Measurements from ENCODE around the gene LBX1. TPM values are rescaled to one million over a fixed set of nuclear protein-coding genes. Genes with fewer than 3 reads are reported as not detected.

LBX1 gene
- polyA plus RNA-seq, 4 donors, result 0.03 to 0.06 TPM; not detected in 2

DNA sequence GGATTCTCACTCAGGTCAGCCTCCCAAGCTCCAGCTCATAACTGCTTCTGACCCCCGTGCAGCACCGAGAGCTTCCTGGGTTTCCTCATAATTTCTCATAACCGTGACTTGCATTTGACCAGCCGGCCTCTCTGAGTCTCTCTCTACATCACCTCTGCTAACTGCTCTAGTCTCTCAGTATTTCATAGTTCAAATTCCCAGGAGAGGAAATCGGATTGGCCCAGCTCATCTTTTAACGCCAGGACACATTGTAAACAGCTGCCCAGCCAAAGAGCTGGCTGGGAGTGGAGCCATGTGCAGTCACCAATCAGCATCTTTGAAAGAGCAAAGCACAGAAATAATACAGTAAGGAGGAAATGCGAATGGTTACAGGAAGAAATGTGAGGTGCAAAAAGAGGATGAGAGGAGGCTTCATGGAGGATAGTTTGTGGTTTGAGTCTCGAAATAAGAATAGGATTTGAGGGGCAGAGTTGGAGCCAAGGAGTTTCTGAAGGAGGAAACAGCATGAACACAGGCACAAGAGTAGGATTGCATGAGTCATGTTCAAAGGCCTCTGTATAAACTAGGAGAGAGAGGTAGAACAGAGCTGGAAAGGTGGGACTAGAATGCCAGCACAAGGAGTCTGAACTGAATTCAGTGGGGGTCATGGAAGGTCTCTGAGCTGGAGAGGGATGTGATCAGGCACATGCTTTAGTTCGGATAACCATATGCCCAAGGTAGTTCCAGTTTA lies 15.2 kb upstream of the LBX1 start:
- no peak for DNase-seq (ENCODE audit: low read depth in 4 of 4, low spot score in 2 of 4)

DNA sequence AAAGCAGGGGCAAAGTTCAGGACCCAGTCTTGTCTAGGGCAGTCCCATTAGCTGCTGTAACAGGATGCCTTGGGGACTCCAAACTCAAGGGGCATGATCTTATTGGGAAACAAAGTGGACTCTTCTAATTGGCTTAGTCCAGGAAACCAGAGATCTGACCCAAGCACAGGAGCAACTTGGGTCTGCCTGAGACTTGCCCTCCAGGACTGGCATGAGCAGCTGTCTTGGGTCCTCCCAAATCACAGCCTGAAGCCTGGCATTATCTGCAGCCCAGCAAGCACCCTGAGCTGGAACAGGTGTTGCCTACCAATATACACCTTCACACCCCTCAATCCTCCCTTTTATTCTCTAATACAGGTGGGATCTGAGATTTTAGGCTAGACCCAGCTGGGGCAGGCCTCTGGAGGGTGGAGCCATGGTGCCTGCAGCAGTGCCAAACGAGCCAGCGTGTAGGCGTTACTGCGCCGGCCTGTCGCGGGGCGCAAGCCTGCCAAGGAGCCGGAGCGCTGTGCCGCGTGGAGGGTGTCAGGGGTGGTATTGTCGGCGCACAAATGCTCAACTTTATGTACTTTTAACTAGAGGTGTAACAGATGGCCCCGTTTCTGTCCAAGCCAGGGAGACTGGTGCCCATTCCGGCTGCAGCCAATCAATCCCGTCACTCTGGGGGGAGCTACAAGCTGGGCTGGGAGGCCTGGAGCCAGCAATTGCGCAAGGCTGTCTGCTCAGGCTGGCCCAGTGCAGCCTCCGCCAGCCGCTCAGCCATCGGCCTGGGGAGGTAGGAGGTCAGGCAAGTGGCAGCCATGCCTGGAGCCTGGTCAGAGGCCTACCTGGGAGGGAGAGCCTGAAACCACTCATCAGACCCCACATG lies 12.8 kb upstream of the LBX1 start:
- no peak for DNase-seq (ENCODE audit: low read depth in 4 of 4, low spot score in 2 of 4)

DNA sequence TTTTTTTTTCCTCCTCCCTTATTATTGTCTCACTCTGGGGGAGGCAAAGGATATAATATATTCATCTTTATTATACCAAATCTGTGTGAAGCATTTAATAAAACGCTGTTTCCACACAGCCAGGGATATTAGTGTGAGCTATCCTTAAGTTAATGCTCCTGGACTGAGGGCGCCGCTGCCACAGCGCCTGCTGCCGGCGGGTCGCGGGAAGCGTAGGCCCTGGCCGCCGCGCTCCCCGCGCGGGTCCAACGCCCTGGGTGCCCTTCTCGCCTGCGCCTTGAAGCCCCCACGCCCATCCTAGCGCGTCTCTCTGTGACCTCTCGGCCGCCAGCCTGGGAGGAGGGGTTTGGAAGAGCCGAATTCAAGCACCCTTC lies 9.5 kb upstream of the LBX1 start:
- no peak for DNase-seq (ENCODE audit: low read depth in 4 of 4, low spot score in 2 of 4)

DNA sequence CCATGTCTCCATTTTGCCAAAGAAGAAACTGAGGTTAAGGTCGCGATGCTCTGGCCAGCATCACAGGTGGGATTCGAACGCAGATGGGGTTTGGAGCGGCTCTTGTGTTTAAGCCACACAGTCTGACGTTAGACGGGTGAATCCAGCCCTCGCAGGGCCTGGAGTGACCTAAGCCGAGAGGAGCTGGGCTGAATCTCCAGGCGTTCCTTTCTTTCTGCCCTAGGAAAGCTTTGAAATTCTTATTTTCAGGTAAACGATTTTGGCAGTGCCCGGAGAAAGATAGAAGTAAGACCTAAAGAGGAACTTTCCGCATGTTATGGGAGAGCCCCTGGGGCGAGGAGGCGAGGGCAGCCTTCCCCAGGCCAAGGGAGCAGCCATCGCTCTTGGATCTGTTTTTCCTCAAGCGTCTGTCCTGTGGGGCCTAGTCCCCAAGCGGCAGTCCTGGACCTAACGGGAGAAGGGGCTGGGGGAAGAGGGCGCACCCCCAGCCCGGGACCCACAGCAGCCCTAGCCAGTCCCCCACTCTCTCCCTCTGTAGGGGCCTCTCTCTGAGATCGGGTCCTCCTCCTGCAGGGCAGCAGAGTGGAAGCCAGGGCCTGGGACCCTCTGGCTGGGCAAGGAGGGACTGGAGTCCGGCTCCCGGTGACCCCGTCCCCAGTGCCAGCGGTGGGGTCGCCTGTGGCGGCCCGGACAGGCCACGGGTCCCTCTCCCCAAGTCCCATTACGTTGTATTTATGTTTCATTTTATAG lies 8.9 kb upstream of the LBX1 start:
- no peak for DNase-seq (ENCODE audit: low read depth in 4 of 4, low spot score in 2 of 4)

DNA sequence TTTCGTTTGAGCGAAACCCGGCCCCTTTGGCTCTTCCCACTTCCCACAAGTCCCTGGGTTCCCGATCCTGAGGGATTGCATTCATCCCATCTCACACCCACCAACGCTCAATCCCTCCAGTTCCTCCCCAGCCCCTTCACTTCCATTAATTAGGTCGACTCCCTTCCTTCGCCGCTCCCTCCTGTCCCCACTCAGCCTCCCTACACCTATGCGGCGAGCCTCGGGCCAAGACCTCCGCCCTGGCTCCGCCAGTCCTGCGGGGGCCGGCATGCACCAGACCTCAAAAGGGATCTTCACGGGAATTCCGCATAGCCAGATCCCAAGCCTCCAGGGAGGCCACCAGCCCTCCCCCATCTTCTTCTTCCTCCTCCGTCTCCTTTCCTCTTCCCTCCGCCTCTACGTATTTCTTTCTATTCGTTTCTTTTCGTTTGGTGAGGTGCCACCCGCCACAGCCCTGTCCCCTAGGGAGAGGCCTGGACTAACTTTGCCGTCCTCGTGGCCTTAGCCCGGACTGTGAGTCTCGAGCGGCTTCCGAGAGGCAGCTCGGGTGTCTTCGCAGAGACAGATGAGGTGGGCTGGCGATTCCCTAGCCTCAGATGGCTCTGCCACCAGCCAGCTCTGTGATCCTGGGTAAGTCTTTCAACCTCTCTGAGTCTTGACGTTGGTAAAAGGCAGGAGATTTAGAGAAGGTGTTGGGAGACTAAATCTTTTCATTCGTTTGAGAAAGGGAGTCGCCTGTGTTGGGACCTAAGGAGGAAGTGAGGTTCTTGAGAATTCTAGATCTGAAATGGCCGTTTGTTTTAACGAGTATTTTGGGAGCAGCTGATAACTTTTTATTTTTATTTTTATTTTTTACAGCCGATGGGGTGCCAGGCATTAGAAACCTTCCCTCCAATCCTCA lies 8.1 kb upstream of the LBX1 start:
- DNase-seq (ENCODE audit: low read depth in 4 of 4, low spot score in 2 of 4), result no peak

DNA sequence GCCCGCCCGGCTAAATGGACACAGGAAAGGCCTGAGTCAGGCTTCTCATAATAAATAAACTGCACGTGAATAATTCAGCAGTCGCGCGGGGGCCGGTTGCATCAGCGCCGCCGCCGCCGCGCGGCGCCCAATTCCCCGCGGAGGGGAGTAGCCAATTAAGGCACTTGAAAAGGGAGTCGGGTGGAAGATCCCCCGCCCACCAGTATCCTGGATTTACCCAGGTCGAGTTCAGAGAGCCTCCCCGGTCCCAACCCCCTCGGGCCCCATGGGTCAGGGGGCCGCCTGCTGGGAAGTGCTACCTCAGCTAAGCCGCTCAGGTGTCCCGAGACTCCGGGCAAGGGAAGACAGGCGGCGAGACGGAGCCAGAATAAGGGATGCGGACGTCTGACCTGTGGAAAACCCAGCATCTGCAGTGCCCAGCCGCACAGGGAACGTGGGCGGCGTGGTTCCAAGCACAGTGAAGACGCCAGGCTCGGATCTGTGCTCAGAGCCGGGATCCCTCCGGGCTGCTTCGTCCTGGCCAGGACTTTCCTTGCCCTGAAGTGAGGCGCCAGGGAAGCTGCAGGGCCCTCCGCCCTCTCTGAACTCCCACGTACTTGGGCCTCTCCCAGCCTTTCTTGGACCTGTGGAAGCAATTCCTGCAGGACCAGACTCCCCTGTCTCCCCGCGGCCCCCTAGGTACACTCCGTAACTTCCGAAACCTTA lies 7.3 kb upstream of the LBX1 start:
- DNase-seq (ENCODE audit: low read depth in 4 of 4, low spot score in 2 of 4), result no peak

DNA sequence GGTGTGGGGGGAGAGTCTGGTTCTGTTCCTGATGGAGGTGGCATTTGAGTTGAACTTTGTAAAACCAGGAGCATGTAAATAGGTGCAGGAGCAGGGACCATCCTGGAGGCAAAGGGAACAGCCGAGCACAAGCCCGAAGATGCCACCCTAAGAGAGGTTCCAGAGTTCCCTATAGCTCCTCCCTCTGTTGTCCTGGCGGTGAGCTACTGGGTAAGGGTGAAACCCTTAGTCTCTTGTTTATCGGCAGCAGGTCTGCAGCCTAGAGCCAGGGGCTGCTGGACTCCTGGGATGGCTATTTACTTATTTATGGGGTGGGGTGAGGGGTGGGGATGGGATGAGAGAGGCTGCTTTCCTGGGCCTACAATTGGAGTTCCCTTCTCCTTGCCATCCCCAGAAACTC lies 6.5 kb upstream of the LBX1 start:
- no peak for DNase-seq (ENCODE audit: low read depth in 4 of 4, low spot score in 2 of 4)

DNA sequence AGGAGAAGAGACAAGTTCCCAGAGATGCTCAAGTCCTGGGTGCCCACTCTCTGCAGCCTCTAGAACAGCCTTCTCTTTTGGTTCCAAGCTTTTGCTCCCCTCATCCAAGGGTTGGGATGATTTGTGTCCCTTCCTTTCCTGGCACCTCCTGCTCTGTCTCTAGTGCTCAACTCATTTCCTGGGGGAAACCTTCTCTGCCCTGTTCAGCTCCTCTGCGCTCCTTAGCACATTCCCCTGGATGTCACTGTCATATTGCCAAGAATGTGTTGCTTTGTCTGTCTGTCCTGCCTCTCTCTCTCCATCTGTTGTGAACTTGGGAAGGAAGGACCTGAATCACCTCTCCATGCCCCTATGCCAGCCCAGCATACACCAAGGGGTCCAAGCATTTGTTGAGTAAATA lies 5.1 kb upstream of the LBX1 start:
- no peak for DNase-seq (ENCODE audit: low read depth in 4 of 4, low spot score in 2 of 4)

DNA sequence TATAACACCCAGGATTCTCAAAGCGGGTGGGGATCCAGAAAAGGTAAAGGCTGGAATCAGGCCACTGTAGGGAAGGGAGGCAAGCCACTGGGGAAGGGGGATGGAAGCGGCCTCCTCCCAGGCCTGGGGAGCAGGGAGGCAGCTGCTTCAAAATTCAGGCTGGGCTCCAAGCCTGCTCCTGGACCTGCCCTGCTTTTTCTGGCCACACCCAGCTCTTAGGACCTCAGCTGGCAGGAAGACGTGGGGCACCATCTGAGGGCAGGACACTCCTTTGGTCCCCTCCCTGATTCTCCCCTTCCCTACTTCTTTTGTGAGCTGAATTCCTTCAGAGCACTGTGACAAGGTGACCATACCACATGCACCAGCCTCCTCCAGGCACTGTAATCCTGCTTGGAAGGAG lies 4.6 kb upstream of the LBX1 start:
- no peak for DNase-seq (ENCODE audit: low read depth in 4 of 4, low spot score in 2 of 4)

DNA sequence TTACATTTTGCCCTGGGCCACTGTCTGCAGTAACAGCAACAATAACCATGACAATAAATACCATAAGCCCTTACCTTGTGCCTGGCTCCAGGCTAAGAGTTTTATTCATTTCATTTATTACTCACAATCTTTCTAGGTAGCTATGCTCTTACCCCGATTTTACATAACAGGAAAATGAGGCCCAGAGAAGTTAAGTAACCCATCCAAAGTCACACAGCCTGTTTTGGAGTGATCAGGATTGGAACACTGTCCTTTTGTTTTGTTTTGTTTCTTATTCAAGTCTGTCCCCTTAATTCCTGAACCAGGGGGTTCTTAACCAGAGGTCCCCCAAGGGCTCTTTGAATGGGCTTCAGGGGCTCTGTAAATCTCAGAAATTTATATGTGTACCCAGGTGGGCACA lies 4.2 kb upstream of the LBX1 start:
- DNase-seq (ENCODE audit: low read depth in 4 of 4, low spot score in 2 of 4), result no peak

DNA sequence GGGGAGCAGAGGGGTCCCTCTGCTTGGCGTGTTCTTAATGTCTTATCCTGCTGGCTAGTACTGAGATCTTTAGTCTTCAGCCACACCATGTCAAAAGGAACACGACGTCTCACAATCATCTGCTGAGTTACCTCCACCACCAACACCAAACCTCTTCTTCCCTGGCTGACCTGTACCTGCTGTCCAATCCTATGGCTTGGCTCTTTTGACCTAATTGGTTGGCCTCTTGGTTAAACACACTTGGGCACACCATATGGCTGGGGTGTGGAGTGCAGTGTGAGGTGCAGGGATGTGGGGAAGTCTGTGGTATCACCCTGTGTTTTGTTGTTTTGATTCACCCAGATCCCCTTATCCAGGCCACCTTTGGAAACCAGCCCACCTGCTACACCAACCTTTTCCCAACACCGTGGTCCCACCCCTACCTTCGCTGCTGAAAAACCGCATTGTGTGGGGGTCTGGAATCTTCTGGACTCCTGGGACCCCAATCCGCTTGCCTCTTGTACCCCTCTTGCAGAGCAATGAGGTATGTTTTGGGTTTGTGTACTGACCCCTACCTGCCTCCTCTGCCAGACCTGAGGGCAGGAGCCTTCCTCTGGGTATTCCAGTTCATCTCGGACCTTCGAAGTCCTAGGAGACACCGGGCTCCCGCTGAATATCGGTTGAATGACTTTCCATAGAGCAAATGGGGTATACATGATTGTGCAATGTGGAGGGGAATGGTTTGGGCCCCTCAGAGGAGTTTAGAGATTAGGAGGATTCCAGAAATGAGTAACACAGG lies 2.8 kb upstream of the LBX1 start:
- DNase-seq (ENCODE audit: low read depth in 4 of 4, low spot score in 2 of 4), result no peak

DNA sequence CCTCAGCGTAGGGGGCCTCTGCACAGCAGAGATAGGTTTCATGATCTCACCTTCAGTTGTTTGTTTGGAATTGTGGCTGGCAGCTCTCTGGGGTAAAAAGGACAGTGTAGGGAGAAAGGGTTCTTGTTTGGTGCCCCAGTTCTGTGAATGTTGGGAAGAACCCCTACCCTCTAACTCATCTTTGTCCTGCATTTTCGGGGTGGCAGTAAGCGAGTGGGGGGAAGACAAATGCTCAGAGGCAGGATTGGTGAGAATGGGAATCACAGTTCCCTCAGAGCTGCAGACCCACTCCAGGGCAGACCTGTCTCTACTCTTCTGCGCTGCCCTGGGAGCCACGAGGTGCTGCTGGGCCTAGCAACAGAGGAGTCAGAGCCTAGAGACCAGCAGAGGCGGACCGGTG lies 1.8 kb upstream of the LBX1 start:
- no peak for DNase-seq (ENCODE audit: low read depth in 4 of 4, low spot score in 2 of 4)

DNA sequence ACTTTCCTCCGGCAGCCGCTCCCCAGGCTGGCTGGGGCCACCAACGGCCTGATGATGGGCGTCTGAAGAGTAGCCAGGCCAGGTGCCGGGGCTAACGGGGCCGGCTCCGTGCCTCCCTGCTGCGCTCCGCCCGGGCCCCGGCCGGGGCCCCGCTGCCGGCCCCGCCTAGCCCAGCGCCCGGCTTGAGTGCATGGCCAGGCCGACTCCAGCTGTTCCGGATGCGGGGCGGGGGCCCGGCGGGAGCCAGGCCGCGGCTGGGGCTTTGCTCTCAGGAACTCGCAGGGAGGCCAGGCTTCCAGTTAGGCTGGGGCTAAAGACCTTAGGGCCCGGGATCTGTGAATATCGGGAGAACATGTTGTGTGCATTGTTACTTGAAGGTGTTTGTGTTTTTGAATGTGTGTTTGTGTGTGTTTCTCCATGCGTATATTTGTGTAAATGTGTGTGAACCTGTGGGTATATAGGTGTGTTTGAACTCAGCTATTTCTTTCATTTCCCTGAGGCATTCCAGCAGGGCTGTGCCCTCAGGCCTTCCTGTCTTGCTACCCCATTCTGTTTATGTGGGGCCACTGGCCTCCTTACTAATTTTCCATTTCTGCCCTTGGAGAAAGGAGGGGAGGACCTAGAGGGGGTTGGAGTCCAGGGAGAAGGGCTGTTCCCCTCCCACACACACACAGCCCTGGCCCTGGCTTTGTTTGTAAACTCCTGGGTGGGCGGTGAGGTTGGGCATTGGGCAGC lies 1.1 kb upstream of the LBX1 start:
- no peak for DNase-seq (ENCODE audit: low read depth in 4 of 4, low spot score in 2 of 4)

DNA sequence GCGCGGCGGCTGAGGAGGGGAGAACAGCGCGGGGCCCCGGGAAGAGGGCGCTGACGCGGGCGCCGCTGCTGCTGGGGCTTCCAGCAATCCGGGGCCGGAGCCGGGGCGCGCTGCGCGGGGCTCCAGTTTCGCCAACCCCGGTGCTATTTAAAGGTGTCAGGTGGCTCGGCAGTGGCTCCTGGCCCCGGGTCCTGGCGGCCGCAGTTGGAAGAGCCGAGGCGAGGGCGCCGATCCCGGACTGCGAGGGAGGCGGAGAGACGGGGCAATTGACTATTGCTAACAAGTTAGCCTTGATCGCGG lies 347 bp downstream of the LBX1 start:
- no peak for DNase-seq (ENCODE audit: low read depth in 4 of 4, low spot score in 2 of 4)

DNA sequence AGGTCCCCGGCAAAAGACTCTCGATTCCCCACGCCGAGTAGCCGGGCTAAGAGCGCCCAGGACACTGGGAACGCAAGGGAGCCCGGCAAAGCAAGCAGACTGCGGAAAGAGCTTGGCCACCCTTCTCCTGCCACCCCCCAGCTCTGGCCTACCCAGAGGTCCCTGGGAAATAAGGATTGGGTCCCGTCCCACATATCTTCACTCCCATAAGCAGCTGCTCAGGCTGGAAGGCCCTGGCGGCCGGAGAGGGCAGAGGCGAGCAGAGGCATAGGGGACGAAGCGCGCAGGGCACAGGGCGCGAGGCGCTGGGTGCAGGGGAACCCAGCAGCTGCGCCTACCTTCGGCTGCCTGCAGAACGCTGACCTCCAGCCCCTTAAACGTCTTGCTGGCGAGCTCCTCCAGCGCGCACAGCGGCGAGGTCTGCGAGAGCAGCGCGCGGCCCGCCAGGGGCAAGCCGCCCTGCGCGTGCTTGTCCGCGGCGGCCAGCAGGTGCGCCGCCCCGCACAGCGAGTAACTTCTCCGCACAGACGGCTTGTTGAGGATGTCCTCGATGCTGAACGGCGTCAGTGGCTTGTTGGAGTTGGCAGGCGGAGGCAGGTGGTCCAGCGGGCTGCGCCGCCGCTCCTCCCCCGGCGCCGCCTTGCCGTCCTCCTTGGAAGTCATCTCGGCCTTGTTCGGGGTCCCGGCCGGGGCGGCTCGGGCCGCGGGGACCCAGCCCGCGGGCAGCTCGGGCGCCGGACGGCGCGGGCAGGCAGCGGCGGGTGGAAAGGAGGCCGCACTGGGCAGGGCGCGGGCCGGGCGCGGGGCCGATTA lies 904 bp downstream of the LBX1 start:
- DNase-seq (ENCODE audit: low read depth in 4 of 4, low spot score in 2 of 4), result no peak

DNA sequence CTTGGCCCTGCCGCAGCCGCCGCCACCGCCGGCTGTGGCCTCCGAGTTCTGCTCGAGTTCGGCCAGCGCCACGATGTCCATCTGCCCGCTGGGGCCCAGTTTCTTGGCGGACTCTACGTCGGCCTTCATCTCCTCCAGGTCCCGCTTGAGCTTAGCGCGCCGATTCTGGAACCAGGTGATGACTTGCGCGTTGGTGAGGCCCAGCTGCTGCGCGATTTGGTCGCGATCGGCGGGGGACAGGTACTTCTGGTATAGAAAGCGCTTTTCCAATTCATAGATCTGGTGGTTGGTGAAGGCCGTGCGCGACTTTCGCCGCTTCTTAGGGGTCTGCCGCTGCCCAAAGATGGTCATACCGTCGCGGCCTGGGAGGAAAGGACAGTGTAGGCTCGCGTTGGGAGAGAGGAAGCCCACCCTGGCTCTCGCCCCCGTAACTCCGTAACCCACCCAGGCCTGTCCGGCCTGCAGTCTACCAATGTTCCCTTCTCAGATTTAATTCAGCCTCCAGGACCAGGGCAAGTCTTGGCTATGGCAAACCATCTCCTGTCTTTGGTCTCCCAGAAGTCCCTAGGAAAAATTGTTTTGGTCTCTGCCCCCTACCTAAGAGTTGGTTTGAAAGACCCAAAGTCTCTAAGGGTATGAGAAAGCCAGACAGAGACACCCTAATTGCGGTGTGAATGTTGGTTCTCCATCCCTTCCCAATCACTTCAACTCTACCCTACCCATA lies 1.7 kb downstream of the LBX1 start:
- DNase-seq (ENCODE audit: low read depth in 4 of 4, low spot score in 2 of 4), result no peak
